ENCODE results near the gene KIF17. TPM values are rescaled to one million over a fixed set of nuclear protein-coding genes. Genes with fewer than 3 reads are reported as not detected.

The KIF17 gene
- total RNA-seq, 1 experiment from 2014 or later: 5.1 TPM

DNA sequence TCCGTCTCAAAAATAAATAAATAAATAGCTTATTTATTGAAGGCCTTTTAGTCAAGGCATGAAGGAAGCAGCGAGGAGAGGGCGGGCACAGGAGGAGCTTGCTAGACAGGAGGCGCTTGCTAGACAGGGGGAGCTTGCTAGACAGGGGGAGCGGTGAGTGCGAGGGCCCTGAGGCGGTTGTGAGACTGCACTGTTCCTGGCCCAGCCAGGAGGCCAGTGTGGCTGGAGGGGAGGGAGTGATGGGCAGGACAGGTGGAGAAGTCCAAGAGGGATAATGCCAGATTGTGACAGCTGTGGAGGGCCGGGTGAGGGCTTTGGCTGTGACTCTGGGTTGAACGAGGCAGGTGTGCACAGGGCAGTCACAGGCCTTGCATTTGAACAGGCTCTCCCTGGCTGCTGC lies 18.2 kb downstream of the KIF17 start:
- Histone ChIP-seq H3K9ac (ENCODE audit: extremely low read depth, insufficient read length, low read length) (no peak overlapping the region), H2BK15ac (ENCODE audit: low read depth, low read length) (no peak overlapping the region), H4K5ac (ENCODE audit: insufficient read length, low read depth, low read length) (no peak overlapping the region), H2BK12ac (ENCODE audit: insufficient read length, low read depth, low read length) (no peak overlapping the region), H3K4me1 (ENCODE audit: insufficient read depth, low read length) (no peaks in the 10 kb centered on the region), H3K23me2 (ENCODE audit: insufficient read length, low read depth, low read length, poor library complexity, severe bottlenecking) (peaks cover 10% of the 10 kb centered on the region), H4K91ac (ENCODE audit: insufficient read length, low read depth, low read length) (no peak overlapping the region), H2BK20ac (ENCODE audit: low read depth, low read length, poor library complexity, severe bottlenecking) (no peak overlapping the region), H3K4me2 (ENCODE audit: insufficient read depth, insufficient read length, low read length) (no peak overlapping the region), H2AK5ac (ENCODE audit: insufficient read length, low read length) (no peak overlapping the region), H3K79me1 (ENCODE audit: insufficient read depth, low read depth, low read length, poor library complexity, severe bottlenecking) (no peaks in the 10 kb centered on the region), H4K8ac (replicated peaks; ENCODE audit: insufficient read length, low read depth, low read length) (no peak overlapping the region), H3K79me2 (ENCODE audit: insufficient read depth, low read length) (no peaks in the 10 kb centered on the region), H3K27ac (ENCODE audit: insufficient read length, low read depth, low read length) (no peak overlapping the region), H3K27me3 (ENCODE audit: insufficient read depth, low read length) (no peaks in the 10 kb centered on the region), H2BK5ac (ENCODE audit: insufficient read length, low read length) (no peak overlapping the region), H3K4ac (ENCODE audit: low read depth, low read length) (no peak overlapping the region), H3K18ac (ENCODE audit: insufficient read length, low read depth, low read length) (no peak overlapping the region), H4K20me1 (ENCODE audit: control insufficient read depth, insufficient read depth, insufficient read length) (no peaks in the 10 kb centered on the region), H3K9me3 (ENCODE audit: control insufficient read depth, low read depth, low read length) (no peaks in the 10 kb centered on the region), H3K56ac (ENCODE audit: insufficient read length, low read depth, low read length) (no peak overlapping the region), H3K14ac (ENCODE audit: insufficient read depth, low read length) (no peak overlapping the region; the same call in 1 of the 2 replicates), H3T11ph (ENCODE audit: low read length) (no peak overlapping the region), H2AFZ (ENCODE audit: low read length) (no peak overlapping the region), H3K23ac (ENCODE audit: insufficient read length, low read depth, low read length) (no peak overlapping the region), H2BK120ac (ENCODE audit: low read depth, low read length, poor library complexity, severe bottlenecking) (no peak overlapping the region)
- TF ChIP-seq, protein P1, sequence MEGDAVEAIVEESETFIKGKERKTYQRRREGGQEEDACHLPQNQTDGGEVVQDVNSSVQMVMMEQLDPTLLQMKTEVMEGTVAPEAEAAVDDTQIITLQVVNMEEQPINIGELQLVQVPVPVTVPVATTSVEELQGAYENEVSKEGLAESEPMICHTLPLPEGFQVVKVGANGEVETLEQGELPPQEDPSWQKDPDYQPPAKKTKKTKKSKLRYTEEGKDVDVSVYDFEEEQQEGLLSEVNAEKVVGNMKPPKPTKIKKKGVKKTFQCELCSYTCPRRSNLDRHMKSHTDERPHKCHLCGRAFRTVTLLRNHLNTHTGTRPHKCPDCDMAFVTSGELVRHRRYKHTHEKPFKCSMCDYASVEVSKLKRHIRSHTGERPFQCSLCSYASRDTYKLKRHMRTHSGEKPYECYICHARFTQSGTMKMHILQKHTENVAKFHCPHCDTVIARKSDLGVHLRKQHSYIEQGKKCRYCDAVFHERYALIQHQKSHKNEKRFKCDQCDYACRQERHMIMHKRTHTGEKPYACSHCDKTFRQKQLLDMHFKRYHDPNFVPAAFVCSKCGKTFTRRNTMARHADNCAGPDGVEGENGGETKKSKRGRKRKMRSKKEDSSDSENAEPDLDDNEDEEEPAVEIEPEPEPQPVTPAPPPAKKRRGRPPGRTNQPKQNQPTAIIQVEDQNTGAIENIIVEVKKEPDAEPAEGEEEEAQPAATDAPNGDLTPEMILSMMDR (conservative IDR thresholded peaks at IDR 0.05): no peak
- no peak for DNase-seq
- no CpG with 5 or more reads among the region's 9 CpGs for WGBS (ENCODE audit: extremely low coverage, insufficient read length, low lambda C conversion rate)
- Mint-ChIP-seq H3K27ac (peak overlapping the region in 2 of 3 experiments; percentile 49 to 61; a peak in 3 of 7 replicates), H3K4me1 (peaks cover 9 to 17% of the 10 kb centered on the region in 2 experiments; a peak in 3 of 4 replicates), H3K36me3 (ENCODE audit: insufficient read depth in 1 of 3, low read depth in 3 of 3) (peaks cover 0 to 11% (median 5%) of the 10 kb centered on the region in 3 experiments; a peak in 4 of 7 replicates), H3K9me3 (no peaks in the 10 kb centered on the region), H3K27me3 (ENCODE audit: low read depth) (peaks cover 14% of the 10 kb centered on the region), H3K4me3 (peak overlapping the region in 1 of 2 experiments; percentile 34; a peak in 1 of 5 replicates)

All from H9 (cell line).